Activated CD4-positive, CD25-positive, alpha-beta regulatory T cell treated with anti-CD3 and anti-CD28 coated beads, Interleukin-2, amount 50 U/mL, for 72 hours (primary cell): ENCODE data around the gene TAOK1.

Source experiments
- DNase-seq: peaks from one replicate; pipeline ENCODE4 v3.0.0; 2021

Gene TAOK1

DNA sequence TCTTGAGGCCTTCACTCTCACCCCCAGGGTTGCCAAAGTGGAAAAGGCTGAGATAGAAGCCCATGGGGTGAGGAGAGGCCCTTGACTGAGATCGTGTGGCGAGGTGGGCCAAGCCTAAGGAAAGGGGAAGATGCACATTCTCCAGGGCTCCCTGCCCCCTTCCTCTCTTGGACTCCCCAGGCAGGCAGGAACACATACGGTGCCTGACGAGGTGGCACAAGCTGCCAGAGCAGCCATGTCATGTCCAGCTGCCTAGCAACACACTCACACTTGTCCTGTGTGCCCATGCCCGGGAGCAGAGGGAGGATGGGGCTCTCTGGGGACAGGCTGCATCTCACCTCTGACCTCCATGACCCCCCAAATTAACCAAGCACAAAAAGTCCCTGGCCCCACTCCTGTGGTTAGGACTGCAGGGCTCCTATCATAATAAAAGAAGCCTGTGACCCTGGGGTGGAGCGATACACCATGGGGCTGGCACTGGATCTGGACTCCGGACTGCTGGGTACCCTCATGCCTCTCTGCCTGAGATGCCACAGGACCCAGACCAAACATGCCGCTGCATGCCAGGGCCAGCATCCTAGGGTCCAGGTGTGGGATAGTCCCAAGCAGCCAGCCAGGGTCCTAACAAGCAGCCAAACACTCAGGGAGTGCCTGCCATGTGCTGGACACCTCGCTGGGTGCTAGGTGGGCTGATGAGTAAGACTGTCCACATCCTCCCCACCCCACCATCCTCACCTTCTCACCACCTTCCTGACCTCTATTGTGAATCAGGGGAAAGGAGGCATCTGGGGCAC, 196.7 kb downstream of the TAOK1 start:
- DNase-seq: no peak

DNA sequence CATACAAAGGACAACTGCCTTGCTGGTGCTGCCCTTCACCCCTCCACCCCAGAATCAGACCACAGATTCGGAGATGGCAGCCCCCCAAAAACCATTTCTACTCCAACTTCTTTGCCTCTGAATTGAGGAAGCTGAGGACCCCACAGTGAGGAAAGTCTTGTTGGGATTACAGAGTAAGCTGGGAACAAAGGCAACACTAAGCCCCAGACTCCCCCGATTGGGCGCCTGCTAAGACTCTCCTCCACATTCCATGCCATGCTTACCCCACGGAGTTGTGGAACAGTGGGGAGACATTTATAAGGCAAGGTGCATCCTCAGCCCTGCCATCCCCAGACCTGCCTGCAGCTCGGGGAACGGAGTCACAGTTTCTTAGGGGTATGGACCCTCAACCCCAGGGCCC, 197.4 kb downstream of the TAOK1 start:
- no peak for DNase-seq

DNA sequence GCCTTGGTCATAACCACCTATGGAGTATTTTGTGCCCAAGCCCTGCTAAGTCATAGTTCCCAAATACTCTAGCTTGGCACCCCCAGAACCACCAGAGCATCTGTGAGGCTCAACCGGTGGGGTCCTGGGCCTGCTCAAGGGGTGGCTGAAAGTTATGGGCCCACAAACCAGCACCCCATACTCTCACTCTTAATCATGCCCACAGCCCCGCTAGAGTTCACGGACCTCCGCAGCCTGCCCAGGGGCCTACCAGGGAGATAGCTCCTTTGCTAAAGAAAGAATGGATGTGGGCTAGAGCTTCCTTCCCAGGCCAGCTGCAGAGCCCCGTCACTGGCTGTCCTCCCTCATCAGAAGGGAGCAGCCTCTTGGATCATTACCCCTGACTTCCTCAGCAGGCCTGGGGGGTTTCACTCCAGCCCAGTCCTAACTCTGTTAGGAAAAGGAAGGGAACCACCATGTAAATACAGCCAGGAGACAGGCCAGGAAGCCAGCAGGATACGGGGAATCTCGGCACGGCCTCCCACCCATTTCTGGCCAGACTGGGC, 197.9 kb downstream of the TAOK1 start:
- DNase-seq: no peak

DNA sequence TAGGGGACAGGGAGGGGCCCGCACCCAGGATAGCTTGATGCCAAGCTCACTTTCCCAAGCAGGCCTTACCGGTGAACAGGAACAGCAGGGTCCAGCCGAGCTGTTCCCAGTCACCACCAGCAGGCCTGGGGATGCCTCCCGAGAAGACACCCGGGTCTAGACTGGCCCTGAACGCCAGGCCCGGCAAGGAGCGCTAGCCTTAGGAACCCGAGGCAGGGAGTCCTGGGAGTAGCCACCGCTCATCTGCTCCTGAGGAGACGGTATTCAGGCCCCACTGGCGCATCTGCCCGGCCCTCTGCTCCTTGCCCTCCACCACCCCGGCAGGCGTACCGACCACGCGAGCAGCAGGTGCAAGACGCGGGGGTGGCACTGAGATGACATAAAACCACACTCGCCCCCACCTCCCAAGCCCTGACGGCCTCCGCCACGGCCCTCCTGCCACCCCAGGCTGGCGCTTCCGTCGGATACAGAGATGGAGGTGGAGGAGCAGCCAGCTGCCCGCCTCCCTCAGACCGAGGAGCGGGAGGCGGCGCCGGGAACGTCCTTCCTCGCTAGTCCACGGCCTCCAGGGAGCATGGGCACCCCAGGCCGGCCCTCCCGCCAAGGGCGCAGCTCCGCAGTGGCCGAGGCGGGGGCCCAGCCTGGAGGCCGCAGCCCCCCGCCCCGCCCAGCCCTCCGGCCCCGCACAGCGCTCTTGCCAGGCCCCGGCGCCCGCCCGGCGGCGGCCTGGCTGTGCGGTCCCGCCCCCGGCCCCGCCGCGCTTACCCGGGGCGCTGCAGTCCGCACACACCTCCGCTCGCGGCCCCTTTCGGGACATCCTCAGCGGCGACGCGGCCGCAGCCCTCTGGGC, 198.6 kb downstream of the TAOK1 start:
- DNase-seq: peak; percentile 62

DNA sequence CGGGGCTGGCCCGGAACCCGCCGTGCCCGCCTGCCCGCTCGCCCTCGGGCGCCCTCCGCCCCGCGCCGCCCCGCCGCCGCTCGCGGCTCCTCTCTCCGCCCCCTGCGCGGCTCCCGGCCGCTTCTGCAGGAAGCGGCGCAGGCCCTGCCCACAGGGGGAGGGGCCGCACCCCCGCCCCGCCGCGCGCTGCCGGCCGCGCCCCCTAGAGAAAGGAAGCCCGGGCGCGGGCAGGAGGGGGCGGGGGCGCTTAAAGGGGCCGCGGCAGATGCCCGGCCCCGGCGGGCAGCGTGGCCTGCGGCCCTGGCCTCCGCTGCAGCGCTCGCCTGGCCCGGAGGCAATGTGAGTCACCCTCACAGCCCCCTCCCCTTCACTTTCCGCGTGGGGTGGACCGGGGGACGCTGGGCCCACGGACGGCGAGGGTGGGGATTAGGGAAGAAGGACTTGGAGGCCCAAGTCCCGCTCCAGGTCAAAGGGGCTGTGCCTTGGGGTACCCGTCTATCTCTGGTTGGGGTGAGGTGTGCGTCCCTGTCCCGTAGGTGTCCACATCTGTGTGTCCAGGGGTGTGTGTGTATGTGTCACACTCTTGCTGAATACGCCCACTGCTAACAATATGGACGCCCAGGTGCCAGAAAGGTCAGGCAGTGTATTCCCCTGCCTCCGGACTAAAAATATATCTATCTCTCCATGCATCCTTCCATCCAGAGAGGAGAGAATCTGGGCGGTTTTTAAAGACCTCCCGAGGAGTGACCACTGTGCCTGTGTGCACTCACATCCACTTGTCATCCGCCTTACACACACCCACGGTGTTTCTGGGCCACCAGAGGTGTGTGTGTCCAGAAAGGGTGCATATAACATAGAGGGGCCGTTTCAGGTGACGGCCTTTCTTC, 199.6 kb downstream of the TAOK1 start, which contains the start of gene GIT1:
Gene GIT1 (minus strand): TSS at position 125 of the 887 bp plus-strand sequence. CDS start 270 bp downstream, outside the sequence.
- peak; percentile 85 for DNase-seq

DNA sequence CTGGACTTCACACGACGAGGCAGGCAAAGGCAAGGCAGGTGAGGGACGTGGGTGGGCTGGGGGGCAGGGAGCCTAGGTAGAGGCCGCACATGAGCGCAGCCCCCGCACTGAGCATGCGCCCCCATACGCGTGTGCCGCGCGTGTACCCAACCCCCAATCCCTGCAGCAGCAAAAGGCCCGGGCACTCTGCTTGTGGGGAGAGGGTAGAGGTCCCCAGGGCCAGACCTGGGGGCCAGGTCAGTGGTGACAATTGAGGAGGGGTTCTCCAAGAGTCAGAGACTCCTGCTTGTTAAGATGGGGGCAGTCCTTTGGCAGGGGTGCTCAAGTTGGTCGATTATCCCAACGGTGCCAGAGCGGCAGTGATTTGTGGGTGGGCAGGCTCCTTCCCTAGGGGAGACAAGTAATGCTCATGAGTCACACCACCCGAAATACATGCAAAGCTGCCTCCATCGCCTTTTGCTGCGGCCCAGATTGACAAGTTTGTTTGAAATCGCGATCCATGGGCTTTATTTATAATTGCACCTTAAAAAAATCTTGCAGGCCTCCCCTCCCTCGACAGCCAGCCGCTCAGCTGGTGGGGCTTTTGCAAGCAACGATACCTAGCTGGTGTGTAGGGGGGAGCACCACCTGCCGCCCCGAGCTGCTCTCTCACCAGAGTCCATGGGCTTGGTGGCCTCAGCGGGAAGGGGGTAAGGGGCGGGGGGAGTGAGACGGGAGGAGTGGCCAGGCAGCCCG, 200.4 kb downstream of the TAOK1 start:
- DNase-seq: no peak

DNA sequence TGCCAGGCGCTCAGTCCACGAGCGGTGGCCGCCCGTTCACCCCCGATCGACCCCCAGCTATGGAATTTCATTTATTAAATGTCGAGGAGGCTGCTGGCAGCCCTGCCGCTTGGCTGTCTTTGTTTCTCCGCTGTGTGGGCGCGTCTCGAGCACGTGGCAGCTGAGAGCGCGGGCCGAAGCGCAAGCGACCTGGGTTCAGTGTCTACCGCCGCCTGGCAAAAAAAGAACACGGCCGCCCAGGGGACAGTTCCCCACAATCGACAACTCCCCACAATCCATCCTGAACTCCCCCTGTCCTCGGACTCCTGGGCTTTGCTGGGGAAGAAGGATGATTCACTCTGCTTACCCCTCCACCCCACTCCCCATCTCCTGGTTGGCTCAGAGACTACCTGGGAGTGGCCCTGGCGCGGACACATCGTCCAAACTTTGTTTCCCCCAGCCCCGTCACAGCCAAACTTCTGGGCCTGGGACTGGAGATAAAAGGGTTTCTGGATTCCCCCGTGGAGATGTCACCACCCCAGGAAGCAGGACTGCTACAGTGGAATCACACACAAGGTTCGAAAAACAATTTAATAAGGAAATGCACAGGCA, 201.1 kb downstream of the TAOK1 start:
- no peak for DNase-seq

DNA sequence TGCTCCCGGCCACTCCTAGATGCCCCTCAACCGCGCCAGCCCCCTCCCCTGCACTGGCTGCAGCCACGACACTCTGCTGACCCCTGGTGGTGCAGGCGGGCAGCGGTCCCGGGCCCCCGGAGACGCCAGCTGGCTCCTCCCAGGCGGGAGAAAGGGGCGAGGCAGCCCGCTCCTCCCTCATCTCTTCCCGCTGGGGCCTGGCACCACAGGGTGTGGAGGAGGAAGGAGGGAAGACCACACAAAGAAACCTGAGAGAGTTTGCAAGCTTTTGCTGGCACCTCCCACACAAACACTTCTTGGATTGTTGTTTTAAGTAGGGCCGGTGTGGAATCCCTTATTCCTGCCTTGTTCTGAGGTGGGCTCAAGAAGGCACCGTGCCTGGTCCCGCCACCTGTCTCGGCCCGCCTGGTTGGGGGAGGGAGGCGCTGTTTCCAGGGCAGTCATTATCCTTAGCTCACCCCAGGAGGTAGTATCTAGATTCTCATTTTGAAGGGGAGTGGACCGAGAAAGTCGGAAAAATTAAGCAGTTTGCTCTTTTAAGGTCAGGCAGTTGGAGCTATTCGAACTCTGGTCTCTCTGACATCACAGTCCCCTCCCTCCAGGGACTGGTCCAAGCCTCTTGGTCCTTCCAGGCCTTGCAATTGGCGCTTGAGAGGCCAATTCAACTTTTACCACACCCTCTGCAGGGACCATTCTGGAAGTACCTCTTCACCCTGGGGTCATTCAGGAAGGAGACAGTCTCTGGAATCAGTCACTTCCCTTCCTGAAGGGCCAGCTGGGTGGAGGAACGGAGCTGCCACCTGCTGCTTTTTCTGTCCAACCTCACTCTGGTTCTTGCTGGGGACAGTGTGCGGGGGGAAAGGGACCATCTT, 201.8 kb downstream of the TAOK1 start:
- DNase-seq: peak; percentile 80

DNA sequence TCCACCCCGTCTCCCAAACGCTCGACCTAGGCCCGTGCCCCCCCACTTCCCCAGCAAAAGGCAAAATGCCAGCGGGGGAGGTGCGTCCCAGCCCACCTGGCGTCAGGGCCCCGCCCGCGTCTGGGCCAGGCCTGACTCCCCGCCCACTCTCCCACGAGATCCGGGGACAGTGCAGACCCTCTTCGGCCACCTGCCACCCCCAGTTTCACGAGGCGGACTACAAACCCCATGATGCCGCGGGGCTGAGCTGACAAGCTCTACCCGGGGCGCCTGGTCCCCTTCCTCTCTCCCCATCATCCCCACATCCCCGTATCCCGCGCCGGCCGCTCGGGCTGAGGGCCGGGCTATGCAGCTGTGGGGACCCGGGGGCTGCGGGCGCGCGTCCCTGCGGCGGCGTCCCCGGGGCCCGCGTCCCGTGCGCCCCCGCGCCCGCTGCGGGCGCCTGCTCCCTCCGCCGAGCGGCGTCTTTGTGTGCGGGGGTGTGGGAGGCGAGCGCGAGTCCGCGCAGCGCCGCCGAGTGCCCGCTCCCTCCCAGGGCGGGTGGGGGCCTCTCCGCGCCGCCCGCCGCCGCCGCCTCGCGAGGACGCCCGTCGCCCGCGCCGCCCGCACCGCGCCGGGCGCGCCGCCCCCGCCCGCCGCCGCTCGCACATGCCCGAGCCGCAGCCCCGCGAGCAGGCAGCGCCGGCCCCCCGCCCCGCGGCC, 202.8 kb downstream of the TAOK1 start, which contains the start of gene ANKRD13B:
Gene ANKRD13B (plus strand): TSS at position 283 of the 702 bp plus-strand sequence. CDS start 490 bp downstream, outside the sequence.
- no peak for DNase-seq

DNA sequence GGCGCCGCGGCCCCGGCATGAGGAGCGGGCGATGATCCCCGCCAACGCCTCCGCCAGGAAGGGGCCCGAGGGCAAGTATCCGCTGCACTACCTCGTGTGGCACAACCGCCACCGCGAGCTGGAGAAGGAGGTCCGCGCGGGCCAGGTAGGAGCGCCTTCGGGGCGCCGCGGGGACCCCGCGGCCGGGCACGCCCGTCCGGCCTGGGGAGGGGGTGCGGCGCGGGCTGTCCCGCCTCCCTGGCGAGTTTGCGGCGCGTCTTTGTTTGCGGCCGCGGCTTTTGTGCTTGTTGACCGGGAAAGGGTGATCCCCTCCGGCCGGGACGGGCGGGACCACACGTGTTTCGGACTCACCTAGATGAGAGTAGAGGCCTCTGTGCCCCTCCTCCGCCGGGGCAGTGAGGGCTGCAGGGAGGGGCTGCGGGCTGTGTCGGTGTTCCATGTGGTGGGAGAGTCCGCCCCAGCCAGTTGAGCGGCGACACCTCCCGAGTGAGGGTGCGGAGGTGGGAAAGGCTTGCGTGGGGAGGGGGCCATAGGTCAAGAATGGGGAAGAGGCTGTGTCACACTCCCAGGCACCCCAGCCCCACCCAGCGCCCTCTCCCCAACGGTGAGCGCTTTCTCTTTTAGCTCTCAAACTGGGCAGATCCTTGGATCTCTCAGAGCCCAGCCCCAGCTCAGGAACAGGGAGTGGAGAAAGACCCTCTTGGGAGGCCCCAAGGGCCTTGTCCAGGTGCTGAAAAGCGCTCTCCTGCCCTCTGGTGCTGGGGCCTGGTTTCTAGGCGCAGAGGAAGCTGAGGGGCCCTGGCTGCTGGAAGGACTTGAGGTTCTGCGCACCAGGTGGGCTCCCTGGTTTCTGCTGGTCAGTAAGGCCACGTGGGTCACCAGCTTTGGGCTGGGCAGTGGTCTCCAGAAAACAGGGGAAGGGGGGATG, 203.7 kb downstream of the TAOK1 start:
- DNase-seq: no peak

DNA sequence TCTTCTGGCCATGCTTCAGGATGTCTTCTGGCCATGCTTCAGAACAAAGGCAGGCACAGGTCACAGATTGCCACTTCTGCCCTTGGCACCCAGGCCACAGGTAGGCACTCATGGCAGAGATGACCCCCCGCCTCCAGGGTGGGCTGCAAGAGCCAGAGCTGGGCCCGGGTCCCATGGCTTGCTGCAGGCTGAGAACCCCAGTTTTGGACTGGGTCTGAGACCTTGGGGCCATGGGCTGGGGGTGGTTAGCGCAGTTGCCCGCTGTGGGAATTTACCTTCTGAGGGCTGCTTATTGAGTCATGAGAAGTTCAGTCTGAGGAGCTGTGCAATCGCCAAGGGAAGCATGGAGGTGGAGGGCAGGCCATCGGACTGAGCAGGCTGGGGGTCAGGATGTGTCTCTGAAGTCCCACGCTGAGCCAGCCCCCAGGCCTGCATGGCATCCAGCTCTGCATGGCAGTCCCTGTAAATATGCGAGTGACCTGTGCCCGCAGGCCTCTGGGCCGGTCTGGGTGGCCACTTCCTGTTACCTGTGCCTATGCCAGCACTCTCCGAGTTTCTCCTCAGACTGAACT, 204.4 kb downstream of the TAOK1 start:
- DNase-seq: no peak

DNA sequence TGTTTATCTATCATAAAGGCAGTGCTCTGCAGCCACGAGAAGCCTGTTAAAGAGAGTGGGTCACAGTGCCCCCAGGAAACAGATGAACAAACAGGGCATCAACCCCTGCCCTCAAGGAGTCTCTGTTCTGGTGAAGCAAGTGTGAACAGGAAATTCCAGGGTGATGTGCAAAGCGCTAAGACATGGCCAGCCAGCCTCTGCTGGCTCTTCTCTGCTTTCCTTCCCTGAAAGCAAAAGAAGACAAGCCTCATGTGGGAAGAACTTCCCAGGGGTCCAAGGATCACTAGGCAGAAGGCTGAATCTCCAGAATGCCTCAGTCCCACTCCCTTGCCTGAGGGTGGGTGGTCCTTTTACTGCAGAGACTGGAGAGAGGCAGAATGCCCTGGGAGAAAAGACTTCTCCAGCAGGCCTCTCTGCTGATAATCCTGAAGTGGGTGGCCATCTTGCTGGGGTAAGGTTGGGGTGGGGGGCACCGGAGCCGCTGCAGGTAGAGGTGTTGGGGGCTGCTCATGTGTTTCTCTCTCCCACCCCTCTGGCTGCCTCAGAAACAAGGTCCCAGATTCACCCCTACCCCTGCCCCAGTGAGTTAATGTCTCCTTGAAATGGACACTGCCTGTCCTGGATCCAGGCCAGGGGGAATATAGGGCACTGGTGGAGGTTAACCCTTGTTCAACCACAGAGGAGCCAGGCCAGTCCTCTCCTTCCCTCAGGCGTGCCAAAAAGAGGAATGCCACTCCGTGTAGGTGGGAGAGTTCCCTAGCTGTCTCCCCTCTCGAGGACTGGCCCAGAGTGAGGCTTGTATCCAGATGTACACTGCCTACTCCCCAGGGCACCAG, 205.2 kb downstream of the TAOK1 start:
- DNase-seq: no peak

DNA sequence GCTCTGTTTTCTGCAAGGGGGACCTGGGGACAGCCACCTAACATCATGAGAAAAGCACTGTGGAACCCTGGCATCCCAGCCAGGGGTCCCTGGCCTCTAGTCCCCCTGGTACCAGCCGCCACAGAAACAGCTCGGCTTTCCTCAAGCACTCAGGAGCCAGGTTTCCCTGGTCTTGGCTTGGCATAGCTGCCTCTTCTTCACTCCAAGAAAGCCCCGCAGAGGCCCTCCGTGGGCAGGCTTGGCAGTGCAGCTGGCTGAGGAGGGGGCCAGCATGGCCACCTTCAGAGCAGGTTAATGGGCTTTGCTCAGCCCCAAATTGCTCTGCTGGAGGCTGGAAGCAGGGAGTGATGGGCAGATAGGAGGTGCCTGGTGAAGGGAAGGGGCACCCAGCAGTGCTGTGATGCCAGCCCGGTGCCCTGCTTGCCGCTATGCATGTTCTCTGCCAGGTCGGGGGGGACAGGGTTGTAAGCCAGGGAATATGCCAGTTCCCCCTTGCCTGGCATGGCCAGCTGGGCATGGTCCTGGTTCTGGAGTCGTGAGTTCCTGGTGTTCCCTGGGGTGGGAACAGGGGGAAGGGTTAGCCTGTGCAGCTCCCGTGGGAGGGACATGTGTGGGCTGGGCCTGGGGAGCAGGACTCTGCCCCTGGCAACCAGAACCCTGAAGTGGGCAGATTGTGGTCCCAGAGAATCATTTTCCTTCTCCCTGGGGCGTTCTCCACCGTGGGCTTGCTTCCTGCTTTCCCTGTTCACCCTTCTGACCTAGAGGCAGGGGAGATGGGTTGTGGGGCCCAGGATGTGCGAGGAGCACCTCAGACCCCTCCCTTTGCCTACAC, 206.0 kb downstream of the TAOK1 start:
- DNase-seq: no peak

DNA sequence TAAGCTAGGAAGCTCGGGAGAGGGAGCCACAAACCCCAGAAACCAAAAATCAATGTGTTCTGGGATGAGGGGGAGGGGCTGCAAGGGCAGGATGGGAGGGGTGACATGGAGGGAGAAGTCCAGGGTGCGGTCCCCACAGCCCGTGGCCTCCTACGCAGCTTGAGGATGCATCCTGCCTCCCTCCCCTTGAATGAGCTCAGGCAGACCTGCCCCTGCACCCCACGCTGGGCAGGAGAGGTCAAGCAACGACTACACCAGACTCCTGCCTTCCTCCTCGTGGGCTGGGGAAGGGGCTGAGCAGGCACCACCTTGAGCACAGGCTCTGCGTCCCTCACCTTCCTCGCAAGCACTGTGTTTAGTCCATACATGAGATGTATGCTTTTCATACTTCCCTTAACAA, 206.6 kb downstream of the TAOK1 start:
- no peak for DNase-seq

DNA sequence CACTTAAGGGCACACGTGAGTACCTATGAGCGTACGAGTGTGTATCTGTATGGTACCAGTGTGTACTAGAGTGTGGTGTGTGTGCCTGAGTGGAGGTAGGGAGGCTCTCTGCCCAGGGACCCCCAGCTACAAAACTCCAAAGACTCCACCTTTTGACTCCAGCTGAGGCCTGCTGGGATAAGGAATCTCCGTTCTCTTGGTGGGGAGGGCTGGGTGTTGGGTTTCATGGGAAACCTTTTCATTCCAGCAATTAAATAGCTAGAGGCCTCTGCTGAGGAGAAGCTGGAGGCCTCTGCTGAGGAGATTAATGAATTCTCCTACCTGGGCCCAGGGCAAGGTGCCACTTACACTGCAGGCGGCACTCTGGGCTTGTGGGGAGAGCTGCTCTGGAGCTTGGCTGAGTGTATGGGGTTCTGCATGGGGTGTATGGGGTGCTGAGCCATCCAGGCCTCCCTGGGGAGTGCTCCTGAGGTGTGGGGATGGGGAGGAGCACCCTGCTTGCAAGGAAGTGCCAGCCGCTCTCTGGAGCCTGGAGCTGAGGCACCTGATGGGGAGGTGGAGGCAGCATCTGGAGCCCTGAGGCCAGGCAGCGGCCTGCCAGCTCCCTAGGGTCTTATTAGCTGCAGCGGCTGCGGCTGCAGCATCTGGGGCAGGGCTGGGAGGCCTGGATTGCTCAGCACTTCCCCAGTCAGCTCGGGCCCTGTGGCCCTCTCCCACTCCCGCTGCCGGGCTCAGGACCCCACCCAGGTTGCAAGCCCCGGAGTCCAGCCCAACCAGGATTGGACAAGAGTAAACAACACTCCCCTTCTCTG, 207.4 kb downstream of the TAOK1 start:
- no peak for DNase-seq
